Endothelial cell of umbilical vein (primary cell): ENCODE results near the gene SUPT4H1. TPM values are rescaled to one million over a fixed set of nuclear protein-coding genes. Genes with fewer than 3 reads are reported as not detected.

ENCODE experiments used
- BruUV-seq: library from RNA; stranded (reverse); fragments of 400-500 nt; replicated peaks from 2 replicates; lab custom pipeline; 2021; lab: Mats Ljungman, UMichigan
- CTCF ChIA-PET: fragments of 300-600, 350-600 bp; sonication (Branson Sonifier 250); formaldehyde crosslinking; loops from one replicate; lab custom pipeline; 2021; ENCODE audit warnings: antibody characterized with exemption, inconsistent platforms; lab: Charles Lee
- POLR2A ChIA-PET: fragments of 300-600, 350-600 bp; sonication (Branson Sonifier 250); formaldehyde crosslinking; loops from one replicate; lab custom pipeline; 2021; ENCODE audit warnings: antibody characterized with exemption, inconsistent platforms; lab: Charles Lee
- DNase-seq: peaks from one replicate; pipeline ENCODE4 v3.0.0-alpha.2; 2011; ENCODE audit warnings: low read depth, low spot score
- FAIRE-seq: peaks from 2 replicates; lab custom pipeline; 2011; peaks lifted over from hg19 to GRCh38; lab: Jason Lieb, UNC
- H2AFZ ChIP-seq: 2 replicates; pipeline ENCODE4 v1.6.0; 2012; ENCODE audit warnings: low read depth, low read length, control low read depth, inconsistent platforms
- H3K27ac ChIP-seq: 2 replicates; pipeline ENCODE4 v1.5.1; 2011; ENCODE audit warnings: low read depth, mild to moderate bottlenecking, control low read depth, low read length, moderate library complexity; ENCODE audit not compliant: insufficient read depth
- H3K27me3 ChIP-seq, 2 experiments: 2 replicates each; pipeline versions ENCODE4 v1.6.0 to v1.6.1; 2011; ENCODE audit warnings: low read length in 2 of 2, mixed read lengths in 1 of 2; ENCODE audit not compliant: control insufficient read depth in 2 of 2, insufficient read depth in 2 of 2
- H3K36me3 ChIP-seq, 2 experiments: 2 replicates in 1 of 2; 3 replicates in 1 of 2; pipeline ENCODE4 v1.5.1; 2011; ENCODE audit warnings: low read length in 2 of 2, mild to moderate bottlenecking in 1 of 2, moderate library complexity in 1 of 2; ENCODE audit not compliant: control insufficient read depth in 2 of 2, insufficient read depth in 2 of 2; ENCODE audit errors: extremely low read depth in 1 of 2
- H3K4me1 ChIP-seq: 3 replicates; pipeline ENCODE4 v1.5.1; 2011; ENCODE audit warnings: mild to moderate bottlenecking, low read length; ENCODE audit not compliant: control insufficient read depth, insufficient read depth; ENCODE audit errors: extremely low read depth
- H3K4me2 ChIP-seq: 2 replicates; pipeline ENCODE4 v1.6.1; 2011; ENCODE audit warnings: low read length, control low read depth, mixed read lengths; ENCODE audit not compliant: insufficient read depth
- H3K4me3 ChIP-seq, 3 experiments: fragments of 200-600 bp in 1 of 3; sonication (generic), shearing (Covaris generic) in 1 of 3; replicated peaks in 1 of 3; 2 replicates each; pipeline ENCODE4 v1.5.1; 2011 to 2016; ENCODE audit warnings: control low read depth in 3 of 3, low read length in 3 of 3, mild to moderate bottlenecking in 2 of 3, inconsistent platforms in 1 of 3, low read depth in 1 of 3, moderate library complexity in 1 of 3; ENCODE audit not compliant: insufficient read depth in 1 of 3
- H3K79me2 ChIP-seq: 2 replicates; pipeline ENCODE4 v1.6.0; 2012; ENCODE audit warnings: low read length, inconsistent platforms; ENCODE audit not compliant: control insufficient read depth, insufficient read depth
- H3K9ac ChIP-seq: replicated peaks from 2 replicates; pipeline ENCODE3; 2011; ENCODE audit warnings: low read length, control low read depth; ENCODE audit not compliant: insufficient read depth; ENCODE audit errors: extremely low read depth
- H3K9me1 ChIP-seq: replicated peaks from 3 replicates; pipeline ENCODE4 v1.6.0; 2011; ENCODE audit warnings: mild to moderate bottlenecking, low read length; ENCODE audit not compliant: control insufficient read depth, insufficient read depth; ENCODE audit errors: extremely low read depth
- H3K9me3 ChIP-seq: replicated peaks from 2 replicates; pipeline ENCODE4 v1.5.1; 2012; ENCODE audit warnings: low read length, inconsistent platforms; ENCODE audit not compliant: control insufficient read depth, insufficient read depth
- H4K20me1 ChIP-seq: replicated peaks from 2 replicates; pipeline ENCODE3; 2011; ENCODE audit warnings: mild to moderate bottlenecking, low read length; ENCODE audit not compliant: control insufficient read depth, insufficient read depth; ENCODE audit errors: extremely low read depth
- CTCF ChIP-seq, 2 donors: IDR thresholded peaks; 1 replicate in 1 of 2; 2 replicates in 1 of 2; pipeline ENCODE4 v1.5.1; 2011; ENCODE audit warnings: low read length in 2 of 2, mild to moderate bottlenecking in 2 of 2, moderate library complexity in 2 of 2, control low read depth in 1 of 2, inconsistent platforms in 1 of 2, low read depth in 1 of 2; ENCODE audit not compliant: insufficient read depth in 1 of 2; ENCODE audit errors: extremely low read depth in 1 of 2
- EZH2 ChIP-seq: IDR thresholded peaks from 2 replicates; pipeline ENCODE4 v1.6.1; 2012; ENCODE audit warnings: borderline replicate concordance, low read depth, mild to moderate bottlenecking, moderate library complexity, low read length, inconsistent platforms; ENCODE audit not compliant: severe bottlenecking
- FOS ChIP-seq: IDR thresholded peaks from 2 replicates; pipeline ENCODE4 v1.6.1; 2011; ENCODE audit warnings: mild to moderate bottlenecking, low read length, moderate library complexity, borderline replicate concordance; ENCODE audit not compliant: insufficient read depth
- GATA2 ChIP-seq: IDR thresholded peaks from 2 replicates; pipeline ENCODE4 v1.7.0; 2011; ENCODE audit warnings: low read depth, mild to moderate bottlenecking, moderate library complexity, mixed read lengths, low read length; ENCODE audit not compliant: insufficient read length, insufficient read depth
- JUN ChIP-seq: IDR thresholded peaks from 2 replicates; pipeline ENCODE4 v1.6.1; 2011; ENCODE audit warnings: borderline replicate concordance, low read depth; ENCODE audit not compliant: insufficient read length, insufficient read depth
- MAX ChIP-seq: IDR thresholded peaks from 2 replicates; pipeline ENCODE4 v1.6.1; 2011; ENCODE audit not compliant: insufficient read depth, insufficient read length
- MYC ChIP-seq: IDR thresholded peaks from one replicate; pipeline ENCODE4 v1.6.1; 2011; ENCODE audit warnings: mild to moderate bottlenecking, low read depth, low read length
- POLR2A ChIP-seq: IDR thresholded peaks from 2 replicates; pipeline ENCODE4 v1.6.1; 2012; ENCODE audit warnings: low read depth, mild to moderate bottlenecking, control low read depth, low read length
- POLR2AphosphoS5 ChIP-seq: IDR thresholded peaks from 2 replicates; pipeline ENCODE4 v1.6.1; 2012; ENCODE audit warnings: low read depth, mild to moderate bottlenecking, control low read depth, low read length, moderate library complexity; ENCODE audit not compliant: insufficient read depth
- dilution Hi-C: fragments of 300-500 bp; cut with MboI; formaldehyde crosslinking; loops from one replicate; pipeline ENCODE4 v1.15.0; 2019; ENCODE audit warnings: low sequenced_read_pairs; ENCODE audit not compliant: extremely low pct_ligation_motif_present
- intact Hi-C: fragments of 100-400 bp; cut with micrococcal nuclease; formaldehyde crosslinking; loops from one replicate; pipeline ENCODE4 v1.10.0; 2022
- polyA plus RNA-seq, 4 experiments: library from polyadenylated mRNA; depleted of rRNA in 3 of 4; stranded (reverse) in 3 of 4; unstranded in 1 of 4; fragments of >200 nt; gene quantifications; 2 replicates each; pipeline versions ENCODE4 v1.2.1 to v1.2.3, GENCODE V29; 2011 to 2012; ENCODE audit warnings: missing spikeins in 1 of 4
- total RNA-seq: library from RNA; stranded (reverse); gene quantifications from 2 replicates; pipeline ENCODE4 v1.2.3, GENCODE V29; 2021

Gene SUPT4H1
- total and polyA plus RNA-seq, 2 donors (not counting 3 experiments of a cell fraction or from before 2014, with no cell fraction given): 77.5 to 154 TPM

GRCh38 chr17:58401287-58401686, 49.3 kb upstream of the SUPT4H1 start:
- Histone ChIP-seq H3K9me3 (no peaks in the 10 kb centered on the region), H3K9ac (no peak overlapping the region), H3K36me3 (no peaks in the 10 kb centered on the region), H3K9me1 (no peaks in the 10 kb centered on the region), H3K27me3 (peaks cover 2 to 26% of the 10 kb centered on the region in 2 experiments), H3K4me2 (no peak overlapping the region), H3K4me1 (no peaks in the 10 kb centered on the region), H3K4me3 (no peak overlapping the region), H3K27ac (no peak overlapping the region), H4K20me1 (no peaks in the 10 kb centered on the region), H3K79me2 (no peaks in the 10 kb centered on the region), H2AFZ (no peak overlapping the region)
- POLR2A ChIA-PET: no interaction called here
- CTCF ChIA-PET: no interaction called here
- FAIRE-seq (no peak), DNase-seq (no peak)
- intact Hi-C loops: no loop called here
- dilution Hi-C loops: no loop called here
- no peak for TF ChIP-seq EZH2
- no peak for TF ChIP-seq FOS
- TF ChIP-seq POLR2A: no peak
- no peak for TF ChIP-seq CTCF (IDR thresholded peaks at IDR 0.05; ENCODE audit: extremely low read depth in 1 of 2, insufficient read depth in 1 of 2, low read depth in 1 of 2, low read length in 2 of 2)
- no peak for TF ChIP-seq JUN
- no peak for TF ChIP-seq POLR2AphosphoS5
- TF ChIP-seq MAX: no peak
- no peak for TF ChIP-seq GATA2
- no peak for TF ChIP-seq MYC
- BruUV-seq: no TSS peak
